SHP77 (cell line): ENCODE results near the gene ZWILCH.
A peak's percentile ranks its signal among the peaks of the same experiment; 100 is the strongest.
"Not testable (repeated sequence)": the region's sequence is repeated elsewhere in the genome, so short reads cannot be mapped to it uniquely, and the experiment has no call there.

Experiments
- DNase-seq, 2 experiments: peaks; one replicate each; lab custom pipeline; 2025; lab: John Stamatoyannopoulos, UW

Gene ZWILCH

GRCh38 chr15:66504563-66505429, at the start of gene ZWILCH, which contains the start of gene RPL4:
Gene ZWILCH (plus strand): TSS chr15:66505326. CDS start chr15:66505339, 13 bp downstream.
Gene RPL4 (minus strand): TSS chr15:66504855. CDS start chr15:66504790, 65 bp downstream.
- peak; percentile 75 to 82 for DNase-seq

GRCh38 chr15:66456211-66456610, 48.9 kb upstream of the ZWILCH start:
- DNase-seq = no peak

- DNase-seq = no peak
Observed at GRCh38 chr15:66459818-66460615, 45.1 kb upstream of the ZWILCH start.

GRCh38 chr15:66461294-66461693, 43.8 kb upstream of the ZWILCH start:
- not testable (repeated sequence) for DNase-seq

GRCh38 chr15:66461917-66462316, 43.2 kb upstream of the ZWILCH start:
- no peak for DNase-seq

- no peak for DNase-seq
Observed at GRCh38 chr15:66462627-66463026, 42.5 kb upstream of the ZWILCH start.

GRCh38 chr15:66465294-66465693, 39.8 kb upstream of the ZWILCH start:
- DNase-seq = not testable (repeated sequence)

GRCh38 chr15:66467162-66468040, 37.7 kb upstream of the ZWILCH start:
- DNase-seq = not testable (repeated sequence)

- DNase-seq = not testable (repeated sequence)
Observed at GRCh38 chr15:66470825-66471224, 34.3 kb upstream of the ZWILCH start.

- DNase-seq = no peak
Observed at GRCh38 chr15:66472176-66472999, 32.7 kb upstream of the ZWILCH start.

GRCh38 chr15:66474135-66474534, 31.0 kb upstream of the ZWILCH start:
- DNase-seq = no peak

- no peak for DNase-seq
Observed at GRCh38 chr15:66474963-66475362, 30.2 kb upstream of the ZWILCH start.

- no peak for DNase-seq
Observed at GRCh38 chr15:66476535-66476934, 28.6 kb upstream of the ZWILCH start.

- DNase-seq = no peak
Observed at GRCh38 chr15:66477011-66477410, 28.1 kb upstream of the ZWILCH start.

GRCh38 chr15:66480267-66480666, 24.9 kb upstream of the ZWILCH start:
- no peak for DNase-seq

- no peak for DNase-seq
Observed at GRCh38 chr15:66481107-66481856, 23.8 kb upstream of the ZWILCH start.

- DNase-seq = no peak
Observed at GRCh38 chr15:66482539-66482938, 22.6 kb upstream of the ZWILCH start.

- no peak for DNase-seq
Observed at GRCh38 chr15:66483131-66483566, 22.0 kb upstream of the ZWILCH start.

GRCh38 chr15:66484539-66485112, 20.5 kb upstream of the ZWILCH start:
- no peak for DNase-seq

- DNase-seq = no peak
Observed at GRCh38 chr15:66486887-66487286, 18.2 kb upstream of the ZWILCH start.
